GM21447 (cell line): ENCODE results near the gene CIDEA.

Source experiments
- ATAC-seq: cut with Tn5 transposase; IDR thresholded peaks from one replicate; pipeline ENCODE4 v1.9.1; 2021; ENCODE audit not compliant: unreplicated experiment

The CIDEA gene

DNA sequence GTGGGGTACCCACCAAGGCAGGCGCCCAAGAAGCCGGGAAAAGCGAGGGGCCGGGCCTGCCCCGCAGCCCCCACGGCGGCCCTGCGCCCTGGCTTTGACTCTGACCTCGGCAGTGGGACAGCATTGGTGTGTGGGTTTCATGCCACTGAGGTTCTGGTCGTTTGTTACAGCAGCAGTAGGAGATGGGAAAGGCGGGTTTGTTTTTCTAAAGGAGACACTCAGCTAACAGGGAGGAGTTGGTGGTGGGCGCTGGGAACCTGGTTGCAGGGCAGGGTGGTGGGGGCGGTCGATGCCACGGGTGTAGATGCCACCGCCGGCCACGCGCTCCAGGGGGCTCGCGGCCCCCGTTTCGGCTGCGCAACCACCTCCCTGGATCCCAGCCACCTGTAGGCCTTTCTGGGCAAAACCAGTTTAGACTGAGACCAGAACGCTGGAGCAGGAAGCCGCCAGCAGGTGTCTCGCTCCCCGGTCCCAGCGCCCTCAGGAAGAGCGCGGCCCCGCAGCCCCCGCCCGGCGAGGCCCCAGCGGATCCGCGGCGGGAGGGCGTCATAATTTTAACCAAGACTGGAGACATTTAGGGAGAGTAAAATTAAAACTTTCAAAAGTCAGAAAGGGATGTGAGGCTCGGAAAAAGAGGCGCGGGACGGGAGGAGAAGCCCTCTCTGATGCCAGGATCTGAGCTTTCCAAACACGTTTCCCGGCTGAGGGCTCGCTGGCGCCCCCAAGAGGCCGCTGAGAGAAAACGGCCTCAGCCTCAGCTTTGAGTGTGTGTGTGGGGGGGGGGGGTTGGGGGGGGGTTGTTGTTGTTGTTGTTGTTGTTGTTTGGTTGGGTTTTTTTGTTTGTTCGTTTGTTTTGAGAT is 17.4 kb downstream of the CIDEA start:
- no peak for ATAC-seq

DNA sequence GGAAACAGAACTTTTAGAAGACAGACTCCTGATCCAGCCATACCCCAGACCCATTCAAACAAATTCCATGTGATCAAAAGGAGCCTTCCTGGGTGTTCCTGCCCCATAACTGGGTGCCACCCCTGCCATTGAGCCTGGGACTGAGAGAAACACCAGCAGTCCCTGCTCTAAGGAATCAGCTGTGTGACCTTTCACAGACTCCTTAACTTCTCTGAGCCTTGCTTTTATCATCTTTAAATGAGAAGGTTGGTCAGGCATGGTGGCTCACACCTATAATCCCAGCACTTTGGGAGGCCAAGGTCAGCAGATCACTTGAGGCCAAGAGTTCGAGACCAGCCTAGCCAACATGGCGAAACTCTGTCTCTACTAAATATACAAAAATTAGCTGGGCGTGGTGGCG is 20.6 kb downstream of the CIDEA start:
- ATAC-seq: no peak

GRCh38 chr18:12276736-12277554 is 22.8 kb downstream of the CIDEA start:
- no peak for ATAC-seq

DNA sequence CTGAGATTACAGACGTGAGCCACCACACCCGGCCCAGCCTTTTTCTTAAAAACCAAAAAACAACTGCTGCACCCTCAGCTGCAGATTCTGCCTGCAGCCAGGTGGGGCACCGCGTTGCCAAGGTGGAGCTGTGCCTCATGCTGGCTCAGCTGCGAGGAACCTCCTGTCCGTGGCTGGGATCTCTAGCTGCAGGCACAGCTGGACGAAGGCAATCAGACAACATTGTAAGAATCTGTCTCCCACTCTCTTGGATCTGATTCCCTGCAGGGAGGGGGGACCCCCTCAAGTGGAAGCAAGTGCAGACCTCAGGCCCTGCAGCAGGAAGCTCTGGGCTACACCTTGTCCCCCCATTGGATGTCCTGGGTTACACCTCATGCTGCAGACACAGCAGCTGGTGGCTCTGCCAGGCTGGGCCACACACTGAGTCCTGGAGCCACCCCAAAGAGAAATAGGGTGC is 24.1 kb downstream of the CIDEA start:
- no peak for ATAC-seq

- no peak for ATAC-seq
These were observed 24.9 kb downstream of the CIDEA start for GRCh38 chr18:12278741-12279682.

DNA sequence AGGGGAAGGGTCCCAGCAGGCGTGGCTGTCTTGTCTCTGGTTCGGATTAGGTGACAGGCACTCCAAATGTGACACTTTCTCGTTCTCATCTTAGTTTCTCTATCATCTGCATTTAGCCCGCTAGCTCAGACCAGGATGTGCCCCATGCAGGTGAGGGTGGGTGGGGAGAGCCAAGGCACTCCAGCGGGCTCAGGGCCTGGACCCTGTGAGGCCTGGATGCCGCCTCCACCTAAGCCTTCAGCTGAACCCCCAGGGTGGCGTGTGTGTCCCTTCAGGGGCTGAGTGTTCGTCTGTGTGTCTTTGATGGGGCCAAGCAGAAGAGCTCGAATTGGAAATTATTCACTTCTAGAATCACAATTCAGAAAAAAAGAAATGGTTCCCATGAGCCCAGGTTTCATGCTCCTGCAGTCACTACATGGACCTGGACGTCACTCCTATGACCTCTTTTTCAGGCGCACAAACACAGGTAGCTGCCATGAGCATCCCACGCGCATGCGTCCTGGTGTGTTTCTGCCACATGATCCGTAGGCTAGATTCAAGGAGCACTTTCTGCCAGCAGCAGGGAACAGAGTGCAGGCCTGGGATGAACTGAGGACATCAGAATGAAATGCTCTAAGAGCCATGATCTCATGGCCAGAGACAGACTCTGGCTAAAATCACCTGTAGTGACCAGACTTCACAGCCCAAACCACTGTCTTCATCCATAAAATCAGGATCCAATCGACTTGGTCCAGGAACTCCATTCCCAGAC is 25.8 kb downstream of the CIDEA start:
- ATAC-seq: no peak

- ATAC-seq: no peak
These were observed 27.7 kb downstream of the CIDEA start for GRCh38 chr18:12281861-12282260.

DNA sequence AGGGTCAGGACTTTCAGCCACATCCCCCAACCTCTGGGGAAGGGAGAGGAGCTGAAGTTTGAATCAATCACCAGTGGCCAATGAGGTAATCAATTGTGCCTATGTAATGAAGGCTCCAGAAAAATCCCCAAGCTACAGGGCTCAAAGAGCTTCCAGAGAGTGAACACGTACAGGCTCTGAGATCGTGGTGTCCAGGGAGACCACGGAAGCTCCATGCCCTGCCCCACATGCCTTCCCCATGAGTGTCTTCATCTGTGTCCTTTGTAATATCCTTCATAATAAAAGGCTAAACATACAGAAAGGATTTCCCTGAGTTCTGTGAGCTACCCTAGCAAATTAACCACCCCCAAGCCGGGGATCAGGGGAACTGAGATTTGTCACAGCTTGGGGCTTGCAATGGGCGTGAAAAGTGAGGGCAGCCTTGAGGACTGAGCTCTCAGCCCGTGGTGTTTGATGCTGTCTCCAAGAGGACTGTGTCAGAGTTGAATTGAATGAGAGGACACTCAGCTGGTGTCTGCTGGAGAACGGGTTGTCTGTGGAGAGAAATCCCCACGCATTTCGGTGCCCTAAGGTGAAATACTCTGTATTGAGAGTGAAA is 28.4 kb downstream of the CIDEA start:
- ATAC-seq: no peak

DNA sequence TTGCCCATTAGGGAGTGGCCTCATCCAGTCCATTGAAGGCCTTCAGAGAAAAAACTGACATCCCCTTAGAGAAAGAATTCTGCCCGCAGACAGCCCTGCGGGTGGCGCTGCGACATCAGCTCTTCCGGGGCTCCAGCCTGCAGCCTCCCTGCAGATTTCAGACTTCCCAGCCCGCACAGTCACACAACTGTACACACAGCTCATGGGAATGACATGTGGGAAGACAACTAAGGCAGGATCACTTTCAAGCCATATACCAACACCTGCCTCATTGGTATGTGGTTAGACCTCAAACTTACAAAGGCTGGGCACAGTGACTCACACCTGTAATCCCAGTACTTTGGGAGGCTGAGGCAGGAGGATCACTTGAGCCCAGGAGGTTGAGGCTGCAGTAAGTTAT is 29.1 kb downstream of the CIDEA start:
- ATAC-seq: no peak

DNA sequence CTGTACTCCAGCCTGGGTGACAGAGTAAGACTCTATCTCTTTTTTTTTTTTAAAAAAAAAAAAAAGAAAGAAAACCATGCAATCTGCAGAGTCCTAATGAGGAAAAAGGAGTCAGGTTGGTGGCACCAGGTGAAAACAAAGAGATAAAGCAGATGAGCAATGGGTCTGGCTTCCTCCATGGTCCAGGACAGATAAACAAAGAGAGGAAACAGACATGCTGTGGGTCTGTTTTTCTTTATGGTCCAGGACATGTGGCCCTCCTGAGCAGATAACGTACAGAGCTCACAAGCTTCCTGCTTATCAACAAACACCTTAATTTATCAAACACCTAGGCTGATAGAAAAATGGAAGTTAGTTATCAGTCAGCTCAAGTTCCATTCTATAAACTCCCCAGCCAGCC is 29.5 kb downstream of the CIDEA start:
- ATAC-seq: no peak

DNA sequence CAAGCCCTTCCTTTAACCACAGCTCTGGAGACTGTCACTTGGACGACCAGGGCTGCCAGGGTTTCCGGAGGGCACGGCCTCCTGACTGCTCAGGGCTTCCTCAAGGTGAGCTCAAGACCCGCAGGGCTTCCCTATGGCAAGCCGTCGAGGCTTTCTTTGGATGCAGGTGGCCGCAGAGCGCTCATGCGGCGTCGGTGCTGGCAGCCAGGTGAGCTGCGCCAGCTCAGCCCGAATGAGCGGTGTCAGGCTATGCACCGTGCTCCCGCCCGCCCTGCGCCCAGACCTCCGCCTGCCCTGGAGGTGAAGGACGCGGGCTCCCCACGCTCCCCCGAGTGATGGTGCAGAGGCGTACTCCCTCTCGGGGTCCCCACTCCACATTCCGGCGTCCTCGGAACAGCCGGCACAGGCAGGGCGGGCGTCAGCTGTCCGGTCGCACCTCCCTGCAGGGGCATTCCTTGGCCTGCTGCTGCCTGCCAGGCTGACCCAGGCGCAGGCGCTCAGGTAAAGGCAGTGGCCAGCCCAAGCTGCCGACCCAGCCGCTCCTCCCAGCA is 33.0 kb downstream of the CIDEA start:
- ATAC-seq: no peak

DNA sequence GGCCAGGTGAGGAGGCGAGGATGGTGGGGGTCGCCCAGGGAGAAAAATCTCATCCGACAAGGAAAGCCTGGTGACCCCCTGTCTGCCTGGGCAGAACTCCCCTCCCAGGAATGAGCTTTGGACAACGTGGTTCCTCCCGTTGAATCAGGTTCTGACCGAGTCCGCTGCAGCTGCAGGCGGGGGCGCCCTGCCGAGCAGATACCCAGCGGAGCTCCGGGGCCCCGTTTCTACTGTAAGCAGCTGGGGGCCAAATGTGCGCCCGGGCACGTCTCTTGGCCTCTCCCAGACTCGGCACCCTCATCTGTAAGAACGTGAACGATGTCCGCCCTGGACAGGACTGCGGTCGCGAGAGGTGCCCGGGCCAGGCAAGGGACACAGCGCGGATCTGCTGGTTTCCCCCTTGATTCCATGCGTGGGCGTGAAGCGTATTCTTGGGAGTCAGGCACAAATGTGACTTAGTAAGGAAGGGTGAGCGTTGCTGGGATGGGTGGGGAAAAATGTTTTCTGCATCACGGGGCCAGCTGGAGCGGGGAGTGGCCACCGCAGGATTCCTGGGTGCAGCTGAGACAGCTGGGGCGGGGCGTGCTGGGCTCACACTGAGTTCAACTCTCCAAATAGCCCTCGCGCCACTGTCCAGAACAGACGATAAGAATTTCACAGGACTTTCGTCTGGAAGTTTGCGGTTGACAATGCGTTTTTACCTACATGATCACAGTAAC is 33.7 kb downstream of the CIDEA start:
- ATAC-seq: no peak

DNA sequence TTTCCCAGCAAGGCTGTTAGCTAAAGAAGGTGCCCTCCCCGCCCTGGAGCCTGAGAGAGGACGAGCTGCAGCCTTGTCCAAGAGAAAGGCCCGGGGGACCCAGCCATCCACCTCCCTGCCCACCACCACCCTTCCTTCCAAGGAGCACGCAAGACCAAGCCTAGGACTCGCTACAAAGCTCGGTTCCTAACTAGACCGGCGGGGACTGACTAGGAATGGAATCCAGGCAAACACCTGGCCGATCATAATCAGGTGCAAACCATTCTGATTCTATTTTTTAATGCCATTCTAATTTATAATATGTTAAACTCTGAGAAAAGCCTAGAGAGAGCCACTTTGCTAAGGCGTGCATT is 34.2 kb downstream of the CIDEA start:
- ATAC-seq: no peak

- ATAC-seq: no peak
These were observed 35.9 kb downstream of the CIDEA start for GRCh38 chr18:12290086-12290485.

DNA sequence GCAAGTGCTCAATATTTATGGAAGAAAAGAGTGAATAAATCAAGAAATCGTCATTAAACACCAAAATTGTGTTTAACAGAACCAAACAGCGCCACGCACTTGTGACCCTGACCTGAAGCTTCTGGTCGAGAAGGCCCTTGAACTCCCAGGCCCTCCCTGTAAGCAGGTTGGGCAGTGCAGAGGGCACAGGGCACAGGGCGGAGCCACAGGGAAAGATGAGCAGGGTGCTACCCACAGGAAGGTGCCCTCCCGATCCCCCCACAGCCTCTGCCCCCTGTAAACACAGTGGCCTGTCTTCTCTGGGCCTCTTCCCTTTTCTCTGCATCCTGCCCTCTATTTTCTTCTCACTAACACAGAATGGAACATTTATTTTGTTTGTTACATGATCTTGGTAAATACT is 37.0 kb downstream of the CIDEA start:
- ATAC-seq: no peak

GRCh38 chr18:12291690-12292089 is 37.5 kb downstream of the CIDEA start:
- no peak for ATAC-seq

- no peak for ATAC-seq
These were observed 39.7 kb downstream of the CIDEA start for GRCh38 chr18:12293831-12294230.

GRCh38 chr18:12295389-12296086 is 41.4 kb downstream of the CIDEA start:
- ATAC-seq: no peak

- no peak for ATAC-seq
These were observed 41.9 kb downstream of the CIDEA start for GRCh38 chr18:12296087-12296403.
